Retina (tissue), 1 donor: ENCODE results near the gene IFNL3.
"Not testable (repeated sequence)": the region's sequence is repeated elsewhere in the genome, so short reads cannot be mapped to it uniquely, and the experiment has no call there.

Experiments used
- DNase-seq: peaks from one replicate; pipeline ENCODE4 v3.0.0-alpha.2; 2016

Gene IFNL3

GRCh38 chr19:39244410-39245100 lies at the start of gene IFNL3:
IFNL3 (minus strand) TSS chr19:39245006; CDS start chr19:39244967, 39 bp downstream.
- DNase-seq: not testable (repeated sequence)

DNA sequence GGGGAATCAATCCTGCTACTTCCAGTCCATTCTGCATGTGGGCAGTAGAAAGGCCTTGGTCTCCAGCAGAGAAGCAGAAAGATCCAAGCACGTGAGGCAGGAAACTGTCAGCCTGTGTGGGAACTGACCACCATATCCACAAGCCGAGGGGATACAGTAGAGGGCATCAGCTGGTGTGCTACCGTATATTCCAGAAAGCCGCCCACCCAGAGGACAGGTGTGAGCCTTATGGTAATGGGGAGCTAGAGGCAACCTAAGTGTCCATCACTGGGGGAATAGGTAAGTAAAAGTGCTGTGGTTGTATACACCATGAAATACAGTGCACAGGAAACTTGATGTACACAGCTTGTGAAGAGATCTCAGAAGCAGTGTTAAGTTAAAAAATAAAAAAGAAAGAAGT lies 48.6 kb upstream of the IFNL3 start:
- DNase-seq: no peak

DNA sequence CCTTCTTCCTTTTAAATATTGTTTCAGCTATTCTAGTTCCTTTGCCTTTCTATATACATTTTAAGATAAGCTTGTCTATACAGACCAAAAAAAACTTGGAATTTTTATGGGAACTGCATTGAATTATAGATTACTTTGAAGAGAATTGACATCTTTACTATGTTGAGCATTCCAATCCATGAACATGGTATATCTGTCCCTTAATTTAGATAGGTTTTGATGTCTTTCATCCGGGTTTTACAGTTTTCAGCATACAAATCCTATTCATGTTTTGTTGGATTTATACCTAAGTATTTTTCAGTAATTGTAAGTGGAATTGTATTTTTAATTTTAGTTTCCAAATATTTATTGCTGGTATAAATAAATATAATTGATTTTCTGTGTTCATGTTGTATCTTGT lies 39.2 kb upstream of the IFNL3 start:
- DNase-seq: no peak

GRCh38 chr19:39282021-39282420 lies 37.2 kb upstream of the IFNL3 start:
- DNase-seq: no peak

GRCh38 chr19:39277598-39277997 lies 32.8 kb upstream of the IFNL3 start:
- no peak for DNase-seq

DNA sequence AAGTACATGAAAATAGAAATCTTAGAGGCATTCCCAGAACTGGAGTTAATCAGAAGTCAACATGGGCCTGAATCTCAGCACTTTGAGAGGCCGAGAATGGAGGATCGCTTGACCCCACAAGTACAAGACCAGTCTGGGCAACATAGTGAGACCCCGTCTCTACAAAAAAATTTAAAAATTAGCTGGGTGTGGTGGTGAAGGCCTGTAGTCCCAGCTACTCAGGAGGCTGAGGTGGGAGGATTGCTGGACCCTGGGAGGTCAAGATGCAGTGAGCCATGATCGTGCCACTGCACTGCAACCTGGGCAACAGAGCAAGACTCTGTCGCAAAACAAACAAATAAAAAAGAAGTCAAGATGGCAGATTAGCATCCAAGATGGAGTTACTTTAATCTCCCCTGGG lies 31.9 kb upstream of the IFNL3 start:
- DNase-seq: no peak

DNA sequence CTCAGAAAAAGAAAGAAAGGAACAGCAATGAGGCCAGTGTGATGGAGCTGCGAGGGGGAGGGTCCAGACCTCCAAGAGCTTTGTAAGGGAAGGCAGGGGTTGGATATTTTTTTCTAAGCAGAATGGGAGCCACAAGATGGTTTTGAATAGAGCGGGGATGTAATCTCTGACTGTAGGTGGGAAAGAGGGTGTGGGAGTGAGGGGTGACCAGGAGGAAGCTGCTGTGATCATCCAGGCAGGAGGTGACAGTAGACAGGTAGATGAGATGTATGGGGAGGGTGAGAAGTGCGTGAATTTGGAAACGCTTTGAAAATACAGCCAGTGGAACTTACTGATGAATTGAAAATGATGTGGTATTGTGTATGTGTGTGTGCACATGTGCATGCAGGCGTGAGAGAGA lies 30.8 kb upstream of the IFNL3 start:
- no peak for DNase-seq

- DNase-seq: not testable (repeated sequence)
Measured at GRCh38 chr19:39273859-39274258, 29.1 kb upstream of the IFNL3 start.

GRCh38 chr19:39270036-39270871 lies 25.4 kb upstream of the IFNL3 start:
- no peak for DNase-seq

- not testable (repeated sequence) for DNase-seq
Measured at GRCh38 chr19:39269369-39269768, 24.6 kb upstream of the IFNL3 start.

GRCh38 chr19:39268531-39269223 lies 23.9 kb upstream of the IFNL3 start:
- not testable (repeated sequence) for DNase-seq

DNA sequence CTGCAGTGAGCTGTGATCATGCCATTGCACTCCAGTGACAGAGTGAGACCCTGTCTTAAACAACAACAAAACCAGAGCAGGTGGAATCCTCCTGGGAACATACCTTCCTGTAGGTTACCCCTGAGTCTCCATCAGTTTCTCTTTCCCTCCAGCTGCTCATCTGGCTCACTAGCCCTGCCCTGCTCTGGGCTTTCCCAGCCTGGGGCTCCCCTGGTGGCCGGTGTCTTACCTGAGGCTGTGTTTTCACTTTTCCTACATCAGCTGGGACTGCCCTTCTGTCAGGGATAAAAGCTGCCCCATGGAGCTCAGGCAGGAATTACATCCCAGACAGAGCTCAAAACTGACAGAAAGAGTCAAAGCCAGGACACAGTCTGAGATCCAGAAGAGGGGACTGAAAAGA lies 23.3 kb upstream of the IFNL3 start, which contains the start of gene IFNL2:
IFNL2 (plus strand) TSS at position 312 of the 400 bp plus-strand sequence. CDS start 173 bp downstream, outside the sequence.
- DNase-seq: not testable (repeated sequence)

- DNase-seq: no peak
Measured at GRCh38 chr19:39265321-39265916, 20.6 kb upstream of the IFNL3 start.

- peak; percentile 78 for DNase-seq
Measured at GRCh38 chr19:39264306-39265290, 19.8 kb upstream of the IFNL3 start.

GRCh38 chr19:39263912-39264305 lies 19.1 kb upstream of the IFNL3 start:
- DNase-seq: no peak

- DNase-seq: no peak
Measured at GRCh38 chr19:39262496-39262895, 17.7 kb upstream of the IFNL3 start.

- DNase-seq: no peak
Measured at GRCh38 chr19:39261704-39262103, 16.9 kb upstream of the IFNL3 start.

- DNase-seq: no peak
Measured at GRCh38 chr19:39257227-39257626, 12.4 kb upstream of the IFNL3 start.

GRCh38 chr19:39254531-39255345 lies 9.9 kb upstream of the IFNL3 start:
- DNase-seq: no peak

DNA sequence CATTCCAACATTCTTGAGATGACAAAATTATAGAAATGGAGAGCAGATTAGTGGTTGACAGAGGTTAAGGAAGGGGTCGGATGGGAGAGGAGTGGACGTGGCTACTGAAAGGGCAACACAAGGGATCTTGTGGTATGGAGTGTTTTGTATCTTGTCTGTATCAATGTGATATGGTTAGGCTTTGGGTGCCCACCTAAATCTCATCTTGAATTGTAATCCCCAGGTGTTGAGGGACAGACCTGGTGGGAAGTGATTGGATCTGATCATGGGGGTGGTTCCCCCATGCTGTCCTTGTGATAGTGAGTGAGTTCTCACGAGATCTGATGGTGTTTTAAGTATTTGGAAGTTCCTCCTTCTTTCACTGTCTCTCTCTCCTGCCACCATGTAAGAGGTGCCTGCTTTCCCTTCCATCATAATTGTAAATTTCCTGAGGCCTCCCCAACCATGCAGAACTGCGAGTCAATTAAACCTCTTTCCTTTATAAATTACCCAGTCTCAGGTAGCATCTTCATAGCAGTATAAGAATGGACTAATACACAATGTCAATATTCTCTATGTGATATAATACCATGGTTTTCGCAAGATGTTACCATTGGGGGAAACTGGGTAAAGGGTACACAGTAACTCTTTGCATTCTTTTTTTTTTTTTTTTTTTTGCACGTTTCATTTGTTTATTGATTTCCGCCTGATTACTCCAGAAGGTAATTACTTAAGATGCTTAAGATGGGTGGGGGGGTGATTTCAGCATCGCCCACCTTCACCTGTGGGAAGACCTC lies 8.8 kb upstream of the IFNL3 start:
- no peak for DNase-seq
